K562 (cell line): Measurements from ENCODE around the gene LAMA3. TPM values are rescaled to one million over a fixed set of nuclear protein-coding genes. Genes with fewer than 3 reads are reported as not detected.

Source experiments
- ATAC-seq: fragments of 200-7000 bp; cut with Tn5 transposase; 3 replicates; pipeline ENCODE4 v1.9.1; 2020; ENCODE audit warnings: moderate library complexity
- BruUV-seq: library from RNA; stranded (reverse); fragments of 400-500 nt; replicated peaks from 2 replicates; lab custom pipeline; 2021; lab: Mats Ljungman, UMichigan
- CTCF ChIA-PET: fragments of 300-600 bp; formaldehyde crosslinking; extraction: SDS; loops from one replicate; lab custom pipeline; 2021; ENCODE audit warnings: low intra/inter-chr PET ratio; lab: Yijun Ruan, JAX
- POLR2A ChIA-PET: fragments of 300-600, 350-650 bp; sonication (Branson Sonifier 250); formaldehyde crosslinking; extraction: SDS; loops from one replicate; lab custom pipeline; 2021; ENCODE audit warnings: antibody characterized with exemption, inconsistent platforms; lab: Yijun Ruan, JAX
- DNase-seq, 4 experiments: peaks; one replicate each; pipeline versions ENCODE4 v3.0.0 to v3.0.0-alpha.2; 2011 to 2018; ENCODE audit warnings: low spot score in 3 of 4, mixed read lengths in 3 of 4; ENCODE audit errors: extremely low read depth in 1 of 4
- FAIRE-seq: peaks from 2 replicates; lab custom pipeline; 2011; peaks lifted over from hg19 to GRCh38; lab: Jason Lieb, UNC
- H2AFZ ChIP-seq: 2 replicates; pipeline ENCODE4 v1.6.0; 2011; ENCODE audit warnings: low read depth, low read length, control low read depth, inconsistent platforms
- H3K27ac ChIP-seq: fragments of 200-600 bp; 3 replicates; pipeline ENCODE4 v1.8.0; 2011; ENCODE audit warnings: low read depth, mild to moderate bottlenecking, control low read depth, inconsistent platforms, low read length, moderate library complexity, mixed read lengths; ENCODE audit errors: extremely low read depth
- H3K27me3 ChIP-seq, 2 experiments: fragments of 300-600 bp in 1 of 2; 2 replicates in 1 of 2; 3 replicates in 1 of 2; pipeline versions ENCODE4 v1.6.0 to v1.8.0; 2011; ENCODE audit warnings: inconsistent platforms in 2 of 2, low read length in 2 of 2, mild to moderate bottlenecking in 1 of 2, mixed read lengths in 1 of 2, moderate library complexity in 1 of 2; ENCODE audit not compliant: control insufficient read depth in 2 of 2, insufficient read depth in 2 of 2
- H3K36me3 ChIP-seq: fragments of 300-600 bp; 3 replicates; pipeline ENCODE4 v1.8.0; 2011; ENCODE audit warnings: mild to moderate bottlenecking, low read length, inconsistent platforms; ENCODE audit not compliant: control insufficient read depth, insufficient read depth
- H3K4me1 ChIP-seq, 2 experiments: fragments of 200-600 bp in 1 of 2; replicated peaks in 1 of 2; 2 replicates in 1 of 2; 3 replicates in 1 of 2; pipeline versions ENCODE4 v1.5.1 to v1.8.0; 2011; ENCODE audit warnings: inconsistent platforms in 2 of 2, low read length in 2 of 2, mild to moderate bottlenecking in 1 of 2, mixed read lengths in 1 of 2, moderate library complexity in 1 of 2; ENCODE audit not compliant: control insufficient read depth in 2 of 2, insufficient read depth in 2 of 2
- H3K4me2 ChIP-seq: 2 replicates; pipeline ENCODE4 v1.6.1; 2011; ENCODE audit warnings: low read length, control low read depth, inconsistent platforms, mixed read lengths; ENCODE audit not compliant: insufficient read depth
- H3K4me3 ChIP-seq: fragments of 200-600 bp; sonication (generic), shearing (Covaris generic); 2 replicates; pipeline ENCODE4 v1.5.1; 2016; ENCODE audit warnings: control low read depth, inconsistent platforms
- H3K79me2 ChIP-seq: fragments of 200-600 bp; 3 replicates; pipeline ENCODE4 v1.8.0; 2011; ENCODE audit warnings: low read length, inconsistent platforms; ENCODE audit not compliant: control insufficient read depth, insufficient read depth
- H3K9ac ChIP-seq, 2 experiments: 2 replicates each; pipeline versions ENCODE4 v1.6.0 to v1.6.1; 2011; ENCODE audit warnings: low read depth in 2 of 2, low read length in 2 of 2, control low read depth in 1 of 2, inconsistent platforms in 1 of 2, mild to moderate bottlenecking in 1 of 2, mixed read lengths in 1 of 2; ENCODE audit not compliant: insufficient read depth in 1 of 2
- H3K9me1 ChIP-seq: one replicate; pipeline ENCODE4 v1.6.0; 2011; ENCODE audit warnings: inconsistent platforms, mild to moderate bottlenecking, low read length, moderate library complexity; ENCODE audit not compliant: control insufficient read depth, insufficient read depth
- H3K9me3 ChIP-seq: replicated peaks from 2 replicates; pipeline ENCODE4 v1.5.1; 2011; ENCODE audit warnings: low read depth, low read length, inconsistent platforms; ENCODE audit not compliant: control insufficient read depth, insufficient read depth
- H4K20me1 ChIP-seq: replicated peaks from 2 replicates; pipeline ENCODE4 v1.6.1; 2011; ENCODE audit warnings: low read length, inconsistent platforms, mixed read lengths; ENCODE audit not compliant: control insufficient read depth, insufficient read depth
- ASH1L ChIP-seq: fragments of 450-650 bp; IDR thresholded peaks from 2 replicates; pipeline ENCODE4 v1.6.1; 2018; ENCODE audit warnings: borderline replicate concordance, mild to moderate bottlenecking, low read depth; ENCODE audit not compliant: partially characterized antibody
- NEUROD1 ChIP-seq: fragments of 150-350 bp; IDR thresholded peaks from 2 replicates; pipeline ENCODE4 v1.6.1; 2014; ENCODE audit warnings: borderline replicate concordance, low read length, low read depth; ENCODE audit not compliant: partially characterized antibody
- NONO ChIP-seq, 2 experiments: fragments of 200-400 bp in 1 of 2; fragments of 450-650 bp in 1 of 2; formaldehyde crosslinking in 1 of 2; IDR thresholded peaks; 2 replicates each; pipeline ENCODE4 v1.6.1; 2017; ENCODE audit warnings: low read depth in 2 of 2, mild to moderate bottlenecking in 2 of 2, moderate library complexity in 2 of 2, low read length in 1 of 2
- OTX1 ChIP-seq: fragments of 450-650 bp; formaldehyde crosslinking; IDR thresholded peaks from 2 replicates; pipeline ENCODE4 v1.4.0; 2022; ENCODE audit warnings: mild to moderate bottlenecking
- PPARD ChIP-seq: fragments of 250-450 bp; sonication (Bioruptor Pico); IDR thresholded peaks from 2 replicates; pipeline ENCODE4 v1.8.0; 2022; ENCODE audit warnings: inconsistent platforms, mild to moderate bottlenecking, moderate library complexity
- RBM14 ChIP-seq: fragments of 200-400 bp; formaldehyde crosslinking; IDR thresholded peaks from 2 replicates; pipeline ENCODE4 v1.6.1; 2018; ENCODE audit warnings: low read depth, mild to moderate bottlenecking, low read length, moderate library complexity, borderline replicate concordance; ENCODE audit not compliant: insufficient read depth
- RCOR1 ChIP-seq, 2 experiments: IDR thresholded peaks; 2 replicates each; pipeline ENCODE4 v1.6.1; 2012; ENCODE audit warnings: low read depth in 2 of 2, low read length in 2 of 2, borderline replicate concordance in 1 of 2, improper control_type of control experiment in 1 of 2
- SMAD4 ChIP-seq: fragments of 250-450 bp; sonication (Bioruptor Pico); conservative IDR thresholded peaks from 2 replicates; pipeline ENCODE4 v1.8.0; 2021; ENCODE audit warnings: inconsistent platforms, mild to moderate bottlenecking, moderate library complexity
- SMARCB1 ChIP-seq: IDR thresholded peaks from 2 replicates; pipeline ENCODE4 v1.6.1; 2011; ENCODE audit warnings: improper control_type of control experiment, low read depth; ENCODE audit not compliant: insufficient read length
- SRSF3 ChIP-seq: fragments of 200-400 bp; formaldehyde crosslinking; IDR thresholded peaks from 2 replicates; pipeline ENCODE4 v1.6.1; 2016; ENCODE audit warnings: mild to moderate bottlenecking, low read length, moderate library complexity; ENCODE audit not compliant: insufficient read depth
- TAF7 ChIP-seq: fragments of 450-650 bp; IDR thresholded peaks from 2 replicates; pipeline ENCODE4 v1.6.1; 2016; ENCODE audit warnings: missing genetic modification characterization, missing compliant biosample characterization
- TBL1XR1 ChIP-seq, 2 experiments: IDR thresholded peaks; 2 replicates each; pipeline ENCODE4 v1.6.1; 2012; ENCODE audit warnings: improper control_type of control experiment in 2 of 2, low read length in 2 of 2, mild to moderate bottlenecking in 1 of 2
- U2AF2 ChIP-seq: fragments of 200-400 bp; formaldehyde crosslinking; optimal IDR thresholded peaks from 2 replicates; pipeline ENCODE3; 2017; ENCODE audit warnings: low read depth, mild to moderate bottlenecking, low read length
- ZNF140 ChIP-seq: fragments of 250-450 bp; sonication (Bioruptor Pico); IDR thresholded peaks from 2 replicates; pipeline ENCODE4 v1.8.0; 2021; ENCODE audit warnings: moderate library complexity, mild to moderate bottlenecking, inconsistent platforms
- ZNF311 ChIP-seq: fragments of 250-450 bp; sonication (Bioruptor Pico); IDR thresholded peaks from 2 replicates; pipeline ENCODE4 v1.4.0; 2020; ENCODE audit warnings: mild to moderate bottlenecking, moderate library complexity
- WGBS: fragments of 100-300 bp; shearing (Covaris generic); methylation state at CpG from one replicate; pipeline ENCODE4 v1.1.6; 2016; ENCODE audit warnings: low coverage, mixed read lengths; ENCODE audit not compliant: insufficient coverage; ENCODE audit errors: missing lambda C conversion rate; 5-methylcytosine and 5-hydroxymethylcytosine counted together
- in situ Hi-C: fragments of 300-500 bp; cut with MboI; formaldehyde crosslinking; loops from 4 replicates; pipeline ENCODE4 v1.15.0; 2018; ENCODE audit warnings: inconsistent platforms, mixed read lengths
- intact Hi-C: fragments of 100-400 bp; cut with micrococcal nuclease; formaldehyde crosslinking; loops from 2 replicates; pipeline ENCODE4 v1.14.2; 2022
- polyA plus RNA-seq, 8 experiments: library from polyadenylated mRNA; depleted of rRNA in 4 of 8; stranded (reverse) in 5 of 8; unstranded in 3 of 8; fragments of >200 nt; fragmentation: Nextera tagmentation in 2 of 8; fragmentation: Illumina TruSeq in 1 of 8; extraction: Ambion mirVana in 2 of 8; extraction: Trizol in 1 of 8; gene quantifications; 2 replicates each; pipeline versions ENCODE4 v1.2.1 to v1.2.3, GENCODE V29; 2011 to 2014; ENCODE audit warnings: inconsistent platforms in 1 of 8, missing spikeins in 1 of 8
- total RNA-seq, 7 experiments: library from RNA; depleted of rRNA in 6 of 7; stranded (reverse); fragments of >200 nt in 6 of 7; fragmentation: Illumina TruSeq in 2 of 7; extraction: Trizol in 2 of 7; gene quantifications; 2 replicates each; pipeline versions ENCODE4 v1.2.1 to v1.2.3, GENCODE V29; 2011 to 2021; ENCODE audit warnings: low replicate concordance in 1 of 7
- TF ChIP-seq, protein P1 (sequence below): fragments of 450-650 bp; IDR thresholded peaks from 2 replicates; pipeline ENCODE4 v1.6.1; 2016; ENCODE audit warnings: mild to moderate bottlenecking
- TF ChIP-seq, protein P2 (sequence below): sonication (generic); formaldehyde crosslinking; IDR thresholded peaks from 2 replicates; pipeline ENCODE4 v1.8.0; 2022; ENCODE audit warnings: mild to moderate bottlenecking, missing genetic modification reagents
- TF ChIP-seq, protein P3 (sequence below): fragments of 250-450 bp; sonication (Bioruptor Pico); IDR thresholded peaks from 2 replicates; pipeline ENCODE4 v1.5.0; 2021

The LAMA3 gene
- total and polyA plus RNA-seq, 9 of the 15 experiments (the other 6 are each of a cell fraction or from before 2014, with no cell fraction given) = 0.07 TPM; not detected in 8

DNA sequence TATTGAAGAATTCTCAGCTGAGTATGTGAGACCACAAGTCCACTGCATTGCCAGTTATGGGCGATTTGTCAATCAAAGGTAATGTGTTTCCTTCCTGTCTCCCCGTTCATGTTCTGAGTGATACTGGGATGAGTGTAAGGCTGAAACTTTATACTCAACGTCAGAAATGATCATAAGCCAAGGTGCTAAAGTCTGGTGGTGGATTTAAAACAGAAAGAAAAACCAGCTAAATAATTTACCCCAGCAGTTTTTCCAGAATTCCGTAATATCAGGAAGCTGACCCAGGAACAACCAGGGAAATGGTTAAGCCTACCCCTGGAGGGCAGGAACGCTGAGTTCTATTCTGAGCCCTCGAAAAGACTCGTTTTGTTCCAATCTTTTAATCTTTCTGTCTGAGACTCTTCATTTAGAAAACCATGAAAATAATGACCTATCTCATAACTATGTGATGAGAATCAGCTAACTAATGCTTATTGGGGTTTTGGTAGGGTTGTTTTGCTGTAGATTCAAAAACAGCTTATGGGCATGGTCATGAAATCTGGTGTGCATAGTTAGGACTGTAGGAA lies 149.6 kb downstream of the LAMA3 start:
- H3K27me3 ChIP-seq = peaks cover 0 to 16% of the 10 kb centered on the region in 2 experiments; a peak in 3 of 5 replicates
- no peak overlapping the region for H2AFZ ChIP-seq
- H3K27ac ChIP-seq = no peak overlapping the region
- no peak overlapping the region for H3K9ac ChIP-seq
- intact Hi-C loops (no loop called here), in situ Hi-C loops (no loop called here)
- ChIA-PET CTCF (no interaction called here), POLR2A (no interaction called here)
- DNase-seq (no peak), ATAC-seq (no peak), FAIRE-seq (no peak)
- WGBS = under 1% methylated on average over 7 of the region's 7 CpGs
- H3K9me1 ChIP-seq = no peaks in the 10 kb centered on the region
- H4K20me1 ChIP-seq = no peaks in the 10 kb centered on the region
- no peaks in the 10 kb centered on the region for H3K79me2 ChIP-seq
- BruUV-seq = no TSS peak
- H3K4me1 ChIP-seq = no peaks in the 10 kb centered on the region
- H3K36me3 ChIP-seq = no peaks in the 10 kb centered on the region
- TF ChIP-seq RBM14 (no peak), TBL1XR1 (IDR thresholded peaks at IDR 0.05; ENCODE audit: low read length in 2 of 2) (no peak), ZNF140 (CRISPR knock-in tag) (no peak), TAF7 (tag) (no peak), SMARCB1 (no peak), OTX1 (no peak), SMAD4 (CRISPR knock-in tag) (no peak), ZNF311 (CRISPR knock-in tag) (no peak), SRSF3 (no peak), NEUROD1 (no peak), RCOR1 (IDR thresholded peaks at IDR 0.05; ENCODE audit: borderline replicate concordance in 1 of 2, low read depth in 2 of 2, low read length in 2 of 2) (no peak), NONO (IDR thresholded peaks at IDR 0.05; ENCODE audit: low read depth in 2 of 2, low read length in 1 of 2) (no peak), ASH1L (no peak), U2AF2 (no peak), PPARD (CRISPR knock-in tag) (no peak)
- TF ChIP-seq, protein P1, sequence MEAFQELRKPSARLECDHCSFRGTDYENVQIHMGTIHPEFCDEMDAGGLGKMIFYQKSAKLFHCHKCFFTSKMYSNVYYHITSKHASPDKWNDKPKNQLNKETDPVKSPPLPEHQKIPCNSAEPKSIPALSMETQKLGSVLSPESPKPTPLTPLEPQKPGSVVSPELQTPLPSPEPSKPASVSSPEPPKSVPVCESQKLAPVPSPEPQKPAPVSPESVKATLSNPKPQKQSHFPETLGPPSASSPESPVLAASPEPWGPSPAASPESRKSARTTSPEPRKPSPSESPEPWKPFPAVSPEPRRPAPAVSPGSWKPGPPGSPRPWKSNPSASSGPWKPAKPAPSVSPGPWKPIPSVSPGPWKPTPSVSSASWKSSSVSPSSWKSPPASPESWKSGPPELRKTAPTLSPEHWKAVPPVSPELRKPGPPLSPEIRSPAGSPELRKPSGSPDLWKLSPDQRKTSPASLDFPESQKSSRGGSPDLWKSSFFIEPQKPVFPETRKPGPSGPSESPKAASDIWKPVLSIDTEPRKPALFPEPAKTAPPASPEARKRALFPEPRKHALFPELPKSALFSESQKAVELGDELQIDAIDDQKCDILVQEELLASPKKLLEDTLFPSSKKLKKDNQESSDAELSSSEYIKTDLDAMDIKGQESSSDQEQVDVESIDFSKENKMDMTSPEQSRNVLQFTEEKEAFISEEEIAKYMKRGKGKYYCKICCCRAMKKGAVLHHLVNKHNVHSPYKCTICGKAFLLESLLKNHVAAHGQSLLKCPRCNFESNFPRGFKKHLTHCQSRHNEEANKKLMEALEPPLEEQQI = no peak
- TF ChIP-seq, protein P2, sequence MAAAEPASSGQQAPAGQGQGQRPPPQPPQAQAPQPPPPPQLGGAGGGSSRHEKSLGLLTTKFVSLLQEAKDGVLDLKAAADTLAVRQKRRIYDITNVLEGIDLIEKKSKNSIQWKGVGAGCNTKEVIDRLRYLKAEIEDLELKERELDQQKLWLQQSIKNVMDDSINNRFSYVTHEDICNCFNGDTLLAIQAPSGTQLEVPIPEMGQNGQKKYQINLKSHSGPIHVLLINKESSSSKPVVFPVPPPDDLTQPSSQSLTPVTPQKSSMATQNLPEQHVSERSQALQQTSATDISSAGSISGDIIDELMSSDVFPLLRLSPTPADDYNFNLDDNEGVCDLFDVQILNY (CRISPR knock-in tag) = no peak
- TF ChIP-seq, protein P3, sequence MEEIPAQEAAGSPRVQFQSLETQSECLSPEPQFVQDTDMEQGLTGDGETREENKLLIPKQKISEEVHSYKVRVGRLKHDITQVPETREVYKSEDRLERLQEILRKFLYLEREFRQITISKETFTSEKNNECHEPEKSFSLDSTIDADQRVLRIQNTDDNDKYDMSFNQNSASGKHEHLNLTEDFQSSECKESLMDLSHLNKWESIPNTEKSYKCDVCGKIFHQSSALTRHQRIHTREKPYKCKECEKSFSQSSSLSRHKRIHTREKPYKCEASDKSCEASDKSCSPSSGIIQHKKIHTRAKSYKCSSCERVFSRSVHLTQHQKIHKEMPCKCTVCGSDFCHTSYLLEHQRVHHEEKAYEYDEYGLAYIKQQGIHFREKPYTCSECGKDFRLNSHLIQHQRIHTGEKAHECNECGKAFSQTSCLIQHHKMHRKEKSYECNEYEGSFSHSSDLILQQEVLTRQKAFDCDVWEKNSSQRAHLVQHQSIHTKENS (CRISPR knock-in tag) = no peak
- H3K4me2 ChIP-seq = no peak overlapping the region
- no peaks in the 10 kb centered on the region for H3K9me3 ChIP-seq
- H3K4me3 ChIP-seq = no peak overlapping the region
